Kidney epithelial cell (primary cell): ENCODE data around the gene ADAM12. TPM values are rescaled to one million over a fixed set of nuclear protein-coding genes. Genes with fewer than 3 reads are reported as not detected.

Experiments
- DNase-seq: peaks from one replicate; pipeline ENCODE4 v3.0.0-alpha.2; 2010; ENCODE audit warnings: low read depth
- H3K27me3 ChIP-seq: 2 replicates; pipeline ENCODE4 v1.6.0; 2011; ENCODE audit warnings: low read length; ENCODE audit not compliant: control insufficient read depth, insufficient read depth
- H3K36me3 ChIP-seq: 2 replicates; pipeline ENCODE4 v1.5.1; 2011; ENCODE audit warnings: low read length; ENCODE audit not compliant: control insufficient read depth, insufficient read depth
- H3K4me3 ChIP-seq: 2 replicates; pipeline ENCODE4 v1.5.1; 2011; ENCODE audit warnings: low read depth, mild to moderate bottlenecking, control low read depth, low read length
- total RNA-seq: library from RNA; depleted of rRNA; stranded (reverse); fragments of >200 nt; gene quantifications from 2 replicates; pipeline ENCODE4 v1.2.3, GENCODE V29; 2015
- TF ChIP-seq, protein P1 (sequence below): IDR thresholded peaks from 2 replicates; pipeline ENCODE4 v1.5.1; 2011; ENCODE audit warnings: mild to moderate bottlenecking, moderate library complexity, low read length, control low read depth, inconsistent platforms; ENCODE audit not compliant: insufficient read depth, poor library complexity, severe bottlenecking

ADAM12 gene
- total RNA-seq, 1 donor from 2014 or later: 21.9 TPM

DNA sequence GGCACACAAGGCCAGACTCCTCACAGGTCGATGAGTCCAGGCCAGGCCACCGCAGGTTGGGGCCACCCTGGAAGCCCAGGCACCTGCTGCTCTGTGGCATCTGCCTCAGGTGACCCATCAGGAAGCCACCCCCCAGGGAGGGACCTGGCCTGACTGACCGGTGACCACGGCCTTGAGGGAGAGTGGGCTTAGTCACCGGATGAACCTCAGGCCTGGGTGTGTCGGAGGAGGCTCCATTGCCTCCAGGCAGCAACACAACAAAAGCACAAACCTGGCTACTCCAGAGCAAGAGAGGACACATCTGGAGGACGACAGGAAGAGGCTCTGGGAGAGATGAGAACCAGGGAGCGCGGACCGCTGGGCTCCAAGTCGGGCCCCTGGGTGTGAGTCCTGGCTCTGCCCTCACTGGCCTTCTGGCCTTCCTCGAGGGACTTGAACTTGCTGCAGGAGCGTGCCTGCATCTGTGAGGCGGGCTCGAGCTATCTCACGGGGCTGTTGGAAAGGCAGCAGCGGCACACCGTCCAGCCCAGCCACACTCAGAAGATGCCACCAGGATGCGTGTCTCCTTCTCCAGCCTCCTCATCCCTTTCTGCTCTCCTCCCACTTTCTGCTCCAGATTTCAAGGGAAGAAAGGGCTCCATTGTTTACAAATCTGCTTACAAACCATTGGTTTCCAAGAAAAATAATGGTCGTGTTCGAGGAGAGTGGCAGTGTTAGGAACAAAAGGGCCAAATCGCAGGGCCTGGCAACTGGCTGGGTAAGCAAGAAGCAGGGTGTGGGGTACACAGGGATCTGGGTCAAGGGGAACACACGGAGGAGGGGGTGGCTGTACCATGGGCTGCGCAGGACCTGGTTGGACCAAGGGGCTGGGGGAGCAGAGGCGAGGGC, 152.9 kb downstream of the ADAM12 start:
- H3K4me3 ChIP-seq: no peak overlapping the region
- no peaks in the 10 kb centered on the region for H3K36me3 ChIP-seq
- no peak for DNase-seq
- no peaks in the 10 kb centered on the region for H3K27me3 ChIP-seq
- TF ChIP-seq, protein P1, sequence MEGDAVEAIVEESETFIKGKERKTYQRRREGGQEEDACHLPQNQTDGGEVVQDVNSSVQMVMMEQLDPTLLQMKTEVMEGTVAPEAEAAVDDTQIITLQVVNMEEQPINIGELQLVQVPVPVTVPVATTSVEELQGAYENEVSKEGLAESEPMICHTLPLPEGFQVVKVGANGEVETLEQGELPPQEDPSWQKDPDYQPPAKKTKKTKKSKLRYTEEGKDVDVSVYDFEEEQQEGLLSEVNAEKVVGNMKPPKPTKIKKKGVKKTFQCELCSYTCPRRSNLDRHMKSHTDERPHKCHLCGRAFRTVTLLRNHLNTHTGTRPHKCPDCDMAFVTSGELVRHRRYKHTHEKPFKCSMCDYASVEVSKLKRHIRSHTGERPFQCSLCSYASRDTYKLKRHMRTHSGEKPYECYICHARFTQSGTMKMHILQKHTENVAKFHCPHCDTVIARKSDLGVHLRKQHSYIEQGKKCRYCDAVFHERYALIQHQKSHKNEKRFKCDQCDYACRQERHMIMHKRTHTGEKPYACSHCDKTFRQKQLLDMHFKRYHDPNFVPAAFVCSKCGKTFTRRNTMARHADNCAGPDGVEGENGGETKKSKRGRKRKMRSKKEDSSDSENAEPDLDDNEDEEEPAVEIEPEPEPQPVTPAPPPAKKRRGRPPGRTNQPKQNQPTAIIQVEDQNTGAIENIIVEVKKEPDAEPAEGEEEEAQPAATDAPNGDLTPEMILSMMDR: no peak

DNA sequence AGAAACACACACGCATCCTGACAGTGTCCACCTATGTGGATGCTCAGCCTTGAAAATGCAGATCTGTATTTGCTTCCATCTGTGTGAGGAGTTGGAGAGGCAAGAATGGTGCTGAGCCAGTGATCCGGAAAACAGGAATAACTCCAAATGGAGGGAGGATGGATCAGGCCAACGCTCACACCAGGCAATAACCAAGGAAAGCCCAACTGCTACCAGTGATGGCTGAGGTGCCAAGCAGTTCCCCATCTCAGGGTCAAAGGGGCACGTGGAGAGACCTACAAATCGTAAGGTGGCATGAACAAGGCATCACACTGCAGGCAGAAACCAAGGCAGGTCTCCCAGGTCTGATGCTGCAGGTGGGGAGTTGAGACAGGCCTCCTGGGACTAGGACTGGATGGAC, 153.6 kb downstream of the ADAM12 start:
- no peaks in the 10 kb centered on the region for H3K36me3 ChIP-seq
- TF ChIP-seq, protein P1: no peak

DNA sequence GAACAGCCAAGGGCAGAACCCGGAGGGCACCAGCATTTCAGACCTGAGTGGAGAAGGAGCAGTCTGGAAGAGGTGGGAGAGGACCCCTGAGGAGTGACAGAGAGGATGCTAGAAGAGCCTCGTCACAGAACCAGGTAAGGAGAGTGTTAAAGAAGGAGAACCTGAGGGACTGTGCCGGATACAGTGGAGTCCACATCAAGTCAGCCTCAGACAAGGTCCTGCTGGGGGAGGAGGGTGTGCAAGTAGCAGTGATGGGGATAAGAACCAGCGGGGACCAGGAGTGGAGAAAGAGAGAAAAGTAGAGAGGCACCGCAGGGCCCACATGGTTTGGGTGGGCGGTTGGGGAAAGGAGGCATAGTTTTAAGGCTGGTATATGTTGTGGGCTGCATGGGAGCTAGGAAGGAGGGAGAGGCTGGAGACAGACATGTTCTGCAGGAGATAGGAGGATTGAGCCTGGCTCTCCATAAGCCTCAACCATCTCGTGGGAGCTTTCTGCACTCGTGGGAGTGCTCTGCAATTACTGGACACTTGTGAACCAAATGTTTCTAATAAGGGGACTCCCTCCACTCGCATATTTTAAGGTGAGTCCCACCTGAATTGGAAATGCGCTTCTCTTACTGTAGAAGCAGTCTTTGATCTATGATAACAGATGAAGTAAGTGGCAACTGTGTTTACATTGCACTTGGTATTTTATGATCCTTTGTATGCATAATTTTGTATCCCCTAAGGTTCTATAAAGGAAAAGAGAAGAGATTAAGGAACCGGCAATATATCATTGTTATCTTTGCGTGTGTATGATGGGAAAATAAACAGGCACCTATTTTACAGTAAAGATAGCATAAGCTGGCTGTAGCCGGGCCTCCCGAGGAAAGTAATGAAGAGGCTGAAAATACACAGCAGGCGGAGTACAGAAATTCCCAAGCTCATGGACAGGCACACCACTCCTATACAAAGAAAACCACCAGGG, 154.8 kb downstream of the ADAM12 start:
- Histone ChIP-seq H3K27me3 (no peaks in the 10 kb centered on the region), H3K4me3 (no peak overlapping the region), H3K36me3 (no peaks in the 10 kb centered on the region)
- no peak for DNase-seq
- TF ChIP-seq, protein P1: no peak

More for the DNA sequence above, 153.6 kb downstream of the ADAM12 start:
- Histone ChIP-seq H3K27me3 (no peaks in the 10 kb centered on the region), H3K4me3 (no peak overlapping the region)
- DNase-seq: no peak

DNA sequence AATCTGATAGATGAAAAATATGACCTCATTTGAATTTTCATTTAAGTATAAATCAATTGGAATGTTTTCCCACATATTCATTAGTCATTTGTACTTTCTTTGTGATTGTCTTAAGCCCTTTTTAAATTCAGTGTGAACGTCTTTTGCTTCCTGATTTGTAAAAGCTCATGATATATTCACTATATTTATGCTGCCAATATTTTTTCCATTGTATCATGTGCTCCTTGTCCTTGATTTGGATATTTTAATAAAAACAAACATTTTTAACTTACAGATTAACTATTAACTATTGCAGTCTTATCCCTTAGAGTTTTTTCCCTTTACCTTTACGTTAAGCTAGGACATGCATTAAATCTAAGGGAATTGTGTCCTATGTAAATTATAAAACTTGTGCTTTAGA, 157.7 kb downstream of the ADAM12 start:
- no peaks in the 10 kb centered on the region for H3K36me3 ChIP-seq
- no peak overlapping the region for H3K4me3 ChIP-seq
- TF ChIP-seq, protein P1: no peak
- H3K27me3 ChIP-seq: no peaks in the 10 kb centered on the region
- DNase-seq: no peak

DNA sequence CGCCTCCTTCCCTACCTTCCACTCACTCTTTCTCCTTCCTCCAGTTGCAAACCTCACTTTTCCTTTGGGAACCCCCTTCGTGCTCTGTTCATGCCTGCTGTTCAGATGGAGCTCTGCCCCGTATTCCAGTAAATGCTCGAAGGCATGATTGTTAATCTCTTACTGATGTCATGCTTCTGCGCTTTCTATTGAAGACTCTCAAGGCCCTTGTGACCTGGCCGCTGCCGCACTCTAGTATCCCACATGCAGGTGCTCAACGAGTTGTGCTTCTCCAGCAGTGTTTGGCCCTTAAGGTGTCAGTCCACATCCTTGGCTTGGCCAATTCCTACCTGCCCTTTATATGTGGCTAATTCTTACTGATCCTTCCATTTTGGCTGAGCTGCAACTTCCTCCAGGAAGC, 158.6 kb downstream of the ADAM12 start:
- no peak for DNase-seq
- TF ChIP-seq, protein P1: no peak
- Histone ChIP-seq H3K36me3 (no peaks in the 10 kb centered on the region), H3K27me3 (no peaks in the 10 kb centered on the region), H3K4me3 (no peak overlapping the region)
